ENCODE data around the gene BRI3. TPM values are rescaled to one million over a fixed set of nuclear protein-coding genes. Genes with fewer than 3 reads are reported as not detected.

Gene BRI3
- total and polyA plus RNA-seq, 2 of the 8 experiments (the other 6 are each of a cell fraction or from before 2014, with no cell fraction given), result 77.5 to 93.4 TPM

DNA sequence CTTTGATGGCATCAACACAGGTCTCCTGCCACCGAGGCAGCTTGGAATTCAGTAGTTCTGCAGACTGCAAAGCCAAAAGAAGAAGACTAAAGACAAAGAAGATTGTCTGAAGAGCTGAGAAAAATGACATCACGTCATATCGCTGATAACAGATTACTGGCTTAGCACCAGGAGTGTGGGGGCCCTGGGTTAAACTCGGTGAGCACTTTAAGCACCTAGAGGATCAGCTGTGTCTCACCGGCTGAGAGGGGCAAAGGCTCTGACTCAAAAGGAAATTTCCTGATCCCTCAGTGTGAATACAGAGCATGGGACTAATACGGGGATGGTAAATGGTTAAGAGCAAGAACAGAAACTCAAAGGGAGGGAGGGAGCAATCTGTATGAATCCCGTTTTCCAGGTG lies 30.7 kb downstream of the BRI3 start:
- DNase-seq (ENCODE audit: low read depth in 1 of 2, low spot score in 2 of 2) (no peak), FAIRE-seq (no peak)
- no peak overlapping the region for H3K18ac ChIP-seq (ENCODE audit: extremely low read depth, low read length)
- no peak overlapping the region for H4K91ac ChIP-seq (replicated peaks; ENCODE audit: insufficient read length, low read length)
- ChIA-PET CTCF (ENCODE audit: partially characterized antibody) (interaction anchor here (0.9 to 1.0 kb wide), 2 partner anchors 11 to 92 kb away, joined by 3 read pairs; no protein-coding TSS in a partner anchor), POLR2A (ENCODE audit: partially characterized antibody) (no interaction called here)
- H3K4me3 ChIP-seq (ENCODE audit: extremely low read depth in 1 of 4, insufficient read depth in 2 of 4, low read depth in 3 of 4, low read length in 4 of 4), result no peak overlapping the region
- H3K4me1 ChIP-seq (replicated peaks in 1 of 4; ENCODE audit: control insufficient read depth in 3 of 4, insufficient read depth in 4 of 4, low read length in 3 of 4), result no peaks in the 10 kb centered on the region
- 91% methylated on average over 7 of the region's 7 CpGs; no CpG with 5 or more reads in 1 of the 2 experiments for WGBS, 2 experiments (ENCODE audit: extremely low coverage in 1 of 2, insufficient coverage in 1 of 2, insufficient read length in 1 of 2, insufficient replicate concordance in 2 of 2, low coverage in 1 of 2, low lambda C conversion rate in 2 of 2, missing lambda C conversion rate in 1 of 2)
- H3K36me3 ChIP-seq (ENCODE audit: control insufficient read depth in 2 of 4, insufficient read depth in 4 of 4, low read length in 3 of 4), result peaks cover 11 to 51% (median 32%) of the 10 kb centered on the region in 4 experiments; a peak in 7 of 8 replicates
- H2BK120ac ChIP-seq (replicated peaks; ENCODE audit: low read depth, low read length), result no peak overlapping the region
- no peak overlapping the region for H3K23ac ChIP-seq (ENCODE audit: insufficient read length)
- no peak overlapping the region for H3K4ac ChIP-seq (replicated peaks; ENCODE audit: insufficient read length, low read depth, low read length)
- no peak overlapping the region for H3K27ac ChIP-seq (ENCODE audit: low read depth, low read length)
- no peak overlapping the region for H3K4me2 ChIP-seq (ENCODE audit: insufficient read depth in 1 of 2, low read depth in 2 of 2, low read length in 2 of 2)
- H2BK15ac ChIP-seq (ENCODE audit: low read length), result no peak overlapping the region
- no peaks in the 10 kb centered on the region for H3K79me1 ChIP-seq (ENCODE audit: low read depth, low read length)
- H3K79me2 ChIP-seq (ENCODE audit: control insufficient read depth in 1 of 2, insufficient read depth in 2 of 2, low read length in 2 of 2), result no peaks in the 10 kb centered on the region
- no peak overlapping the region for H3K14ac ChIP-seq (ENCODE audit: insufficient read length)
- no peaks in the 10 kb centered on the region for H3K23me2 ChIP-seq (ENCODE audit: low read depth, low read length)
- no peak overlapping the region for H2BK5ac ChIP-seq (ENCODE audit: low read depth, low read length)
- no peak overlapping the region for H2BK20ac ChIP-seq (ENCODE audit: low read length)
- no peak overlapping the region for H2AK5ac ChIP-seq (ENCODE audit: low read depth, low read length)
- H2AFZ ChIP-seq (ENCODE audit: low read length), result no peak overlapping the region
- H4K8ac ChIP-seq (ENCODE audit: extremely low read depth, insufficient read depth, low read length), result peak overlapping the region; percentile 8; the same call in 1 of the 2 replicates
- H4K20me1 ChIP-seq (replicated peaks in 1 of 2; ENCODE audit: control insufficient read depth in 1 of 2, insufficient read depth in 2 of 2, low read length in 2 of 2), result peaks cover 2 to 4% of the 10 kb centered on the region in 2 experiments
- H4K5ac ChIP-seq (ENCODE audit: insufficient read length, low read depth, low read length), result no peak overlapping the region
- no peak overlapping the region for H3K9ac ChIP-seq (replicated peaks in 1 of 4; ENCODE audit: extremely low read depth in 1 of 4, low read depth in 3 of 4, low read length in 3 of 4)
- H2BK12ac ChIP-seq (ENCODE audit: low read depth, low read length), result no peak overlapping the region
- no peak overlapping the region for H3K56ac ChIP-seq (replicated peaks; ENCODE audit: insufficient read length, low read depth, low read length)
- H3K27me3 ChIP-seq (replicated peaks in 1 of 4; ENCODE audit: control insufficient read depth in 3 of 4, extremely low read depth in 1 of 4, insufficient read depth in 3 of 4, low read length in 3 of 4), result no peaks in the 10 kb centered on the region
- no peaks in the 10 kb centered on the region; a peak in 1 of 4 replicates for H3K9me3 ChIP-seq (ENCODE audit: insufficient read depth in 2 of 2, low read depth in 1 of 2, low read length in 1 of 2)
- TF ChIP-seq, protein P1, sequence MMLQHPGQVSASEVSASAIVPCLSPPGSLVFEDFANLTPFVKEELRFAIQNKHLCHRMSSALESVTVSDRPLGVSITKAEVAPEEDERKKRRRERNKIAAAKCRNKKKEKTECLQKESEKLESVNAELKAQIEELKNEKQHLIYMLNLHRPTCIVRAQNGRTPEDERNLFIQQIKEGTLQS (IDR thresholded peaks at IDR 0.05; ENCODE audit: insufficient read depth, low read depth, low read length), result no peak
- no peak for TF ChIP-seq TBP (IDR thresholded peaks at IDR 0.05; ENCODE audit: low read depth, low read length)
- no peak for TF ChIP-seq KDM4A (IDR thresholded peaks at IDR 0.05; ENCODE audit: low read depth, low read length, severe bottlenecking)
- TF ChIP-seq HDAC6 (IDR thresholded peaks at IDR 0.05; ENCODE audit: low read depth, low read length), result no peak
- TF ChIP-seq, protein P2, sequence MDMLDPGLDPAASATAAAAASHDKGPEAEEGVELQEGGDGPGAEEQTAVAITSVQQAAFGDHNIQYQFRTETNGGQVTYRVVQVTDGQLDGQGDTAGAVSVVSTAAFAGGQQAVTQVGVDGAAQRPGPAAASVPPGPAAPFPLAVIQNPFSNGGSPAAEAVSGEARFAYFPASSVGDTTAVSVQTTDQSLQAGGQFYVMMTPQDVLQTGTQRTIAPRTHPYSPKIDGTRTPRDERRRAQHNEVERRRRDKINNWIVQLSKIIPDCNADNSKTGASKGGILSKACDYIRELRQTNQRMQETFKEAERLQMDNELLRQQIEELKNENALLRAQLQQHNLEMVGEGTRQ (IDR thresholded peaks at IDR 0.05; ENCODE audit: low read length), result no peak
- no peak for TF ChIP-seq JUN (IDR thresholded peaks at IDR 0.05; ENCODE audit: low read depth, low read length)
- no peak for TF ChIP-seq BACH1 (IDR thresholded peaks at IDR 0.05; ENCODE audit: low read length)
